ENCODE measurements around the gene LCLAT1. TPM values are rescaled to one million over a fixed set of nuclear protein-coding genes. Genes with fewer than 3 reads are reported as not detected.

Gene LCLAT1
- total RNA-seq, 1 donor from 2014 or later: 27.7 TPM

DNA sequence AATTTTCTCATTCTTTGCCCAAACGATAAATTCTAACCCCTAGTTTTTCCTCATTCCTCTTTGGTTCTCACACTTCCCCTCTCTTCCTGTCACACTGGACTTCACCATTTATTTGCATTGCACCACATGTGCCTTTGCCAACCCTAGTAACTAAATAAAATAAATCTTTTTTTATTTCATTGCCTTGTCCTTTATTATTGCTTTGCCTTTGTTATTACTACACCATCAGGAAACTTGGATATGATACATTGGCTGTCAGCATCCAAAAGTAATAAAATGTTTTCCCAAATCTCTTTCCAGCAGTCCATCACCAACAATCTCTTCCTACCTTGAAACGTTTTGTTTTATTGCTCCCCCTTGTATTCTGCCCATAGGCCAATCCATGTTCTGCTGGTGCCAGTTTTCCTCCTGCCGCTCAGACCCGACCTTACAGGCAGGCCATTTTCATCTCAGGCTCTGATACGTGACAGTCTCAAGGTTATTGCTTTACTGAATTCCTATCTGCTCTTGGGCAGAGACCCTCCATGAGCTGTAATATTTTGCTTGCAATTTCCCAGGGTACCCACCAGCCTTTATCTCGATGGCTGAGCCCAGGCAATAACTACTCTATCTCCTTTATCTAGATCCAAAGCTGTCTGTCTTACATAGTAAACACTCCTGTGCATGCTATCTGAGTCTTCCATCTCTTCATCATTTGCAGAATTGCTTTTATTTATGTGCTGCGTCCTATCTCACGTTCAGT, 19.3 kb upstream of the LCLAT1 start:
- no peaks in the 10 kb centered on the region for H3K27me3 Mint-ChIP-seq (ENCODE audit: low read depth)
- DNase-seq (ENCODE audit: low read depth, low spot score): no peak
- H3K9me3 Mint-ChIP-seq: no peaks in the 10 kb centered on the region
- no peak overlapping the region for H3K27ac Mint-ChIP-seq (ENCODE audit: unreplicated experiment)
- H3K36me3 Mint-ChIP-seq (ENCODE audit: low read depth): no peaks in the 10 kb centered on the region
- peaks cover under 1% of the 10 kb centered on the region for H3K4me1 Mint-ChIP-seq
- H3K4me3 Mint-ChIP-seq: no peak overlapping the region
- TF ChIP-seq, protein P1, sequence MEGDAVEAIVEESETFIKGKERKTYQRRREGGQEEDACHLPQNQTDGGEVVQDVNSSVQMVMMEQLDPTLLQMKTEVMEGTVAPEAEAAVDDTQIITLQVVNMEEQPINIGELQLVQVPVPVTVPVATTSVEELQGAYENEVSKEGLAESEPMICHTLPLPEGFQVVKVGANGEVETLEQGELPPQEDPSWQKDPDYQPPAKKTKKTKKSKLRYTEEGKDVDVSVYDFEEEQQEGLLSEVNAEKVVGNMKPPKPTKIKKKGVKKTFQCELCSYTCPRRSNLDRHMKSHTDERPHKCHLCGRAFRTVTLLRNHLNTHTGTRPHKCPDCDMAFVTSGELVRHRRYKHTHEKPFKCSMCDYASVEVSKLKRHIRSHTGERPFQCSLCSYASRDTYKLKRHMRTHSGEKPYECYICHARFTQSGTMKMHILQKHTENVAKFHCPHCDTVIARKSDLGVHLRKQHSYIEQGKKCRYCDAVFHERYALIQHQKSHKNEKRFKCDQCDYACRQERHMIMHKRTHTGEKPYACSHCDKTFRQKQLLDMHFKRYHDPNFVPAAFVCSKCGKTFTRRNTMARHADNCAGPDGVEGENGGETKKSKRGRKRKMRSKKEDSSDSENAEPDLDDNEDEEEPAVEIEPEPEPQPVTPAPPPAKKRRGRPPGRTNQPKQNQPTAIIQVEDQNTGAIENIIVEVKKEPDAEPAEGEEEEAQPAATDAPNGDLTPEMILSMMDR (conservative IDR thresholded peaks at IDR 0.05): no peak

DNA sequence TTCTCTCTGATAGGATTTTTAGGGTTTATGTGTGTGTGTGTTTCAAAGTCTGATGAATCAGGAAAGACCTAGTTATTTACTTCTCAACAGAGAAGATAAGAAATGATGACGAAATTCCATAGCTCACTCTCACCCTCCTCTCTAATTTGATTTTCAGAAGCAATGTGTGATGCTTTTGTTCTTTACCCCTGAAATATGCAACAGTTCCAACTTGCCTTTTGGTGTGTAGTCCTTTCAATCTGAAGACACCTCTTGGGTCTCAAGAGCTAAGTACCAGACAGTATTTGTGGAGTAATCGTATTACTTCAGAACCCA, 18.7 kb upstream of the LCLAT1 start:
- H3K36me3 Mint-ChIP-seq (ENCODE audit: low read depth): no peaks in the 10 kb centered on the region
- H3K27me3 Mint-ChIP-seq (ENCODE audit: low read depth): no peaks in the 10 kb centered on the region
- H3K27ac Mint-ChIP-seq (ENCODE audit: unreplicated experiment): no peak overlapping the region
- no peaks in the 10 kb centered on the region for H3K9me3 Mint-ChIP-seq
- H3K4me3 Mint-ChIP-seq: no peak overlapping the region
- no peaks in the 10 kb centered on the region for H3K4me1 Mint-ChIP-seq
- TF ChIP-seq, protein P1 (conservative IDR thresholded peaks at IDR 0.05): no peak
- DNase-seq (ENCODE audit: low read depth, low spot score): no peak

DNA sequence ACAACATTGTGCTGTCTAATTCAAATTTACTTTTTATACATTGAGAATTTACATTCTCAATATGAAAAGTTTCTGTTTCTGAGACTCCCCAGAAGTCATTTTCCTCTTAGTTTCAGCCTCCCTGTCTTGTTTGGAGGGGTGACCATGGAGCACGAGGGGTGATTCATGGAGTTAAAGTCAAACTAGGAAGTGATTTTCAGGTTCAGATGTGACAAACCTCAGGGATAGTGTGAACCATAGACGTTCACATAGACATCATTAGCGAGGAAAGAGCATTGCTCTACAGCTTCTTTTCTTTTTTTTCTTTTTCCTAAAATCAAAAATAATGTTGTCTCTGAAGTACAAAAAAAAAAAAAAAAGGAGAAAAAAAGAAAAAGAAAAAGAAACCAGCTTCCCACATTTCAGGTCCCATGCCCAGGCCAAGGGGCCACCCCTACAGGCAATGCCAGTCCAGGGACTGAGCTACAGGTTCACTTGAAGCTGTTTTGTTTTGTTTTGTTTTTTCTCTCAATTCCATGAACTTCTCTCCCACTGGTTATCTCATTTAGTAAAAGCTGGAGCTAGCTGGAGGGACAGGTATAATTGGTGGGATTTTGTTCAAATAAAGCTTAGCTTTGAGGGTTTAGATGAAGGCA, 18.1 kb upstream of the LCLAT1 start:
- H3K36me3 Mint-ChIP-seq (ENCODE audit: low read depth): no peaks in the 10 kb centered on the region
- TF ChIP-seq, protein P1 (conservative IDR thresholded peaks at IDR 0.05): no peak
- H3K27me3 Mint-ChIP-seq (ENCODE audit: low read depth): no peaks in the 10 kb centered on the region
- H3K9me3 Mint-ChIP-seq: no peaks in the 10 kb centered on the region
- H3K4me1 Mint-ChIP-seq: peaks cover 5% of the 10 kb centered on the region
- no peak overlapping the region for H3K27ac Mint-ChIP-seq (ENCODE audit: unreplicated experiment)
- DNase-seq (ENCODE audit: low read depth, low spot score): no peak
- H3K4me3 Mint-ChIP-seq: no peak overlapping the region

DNA sequence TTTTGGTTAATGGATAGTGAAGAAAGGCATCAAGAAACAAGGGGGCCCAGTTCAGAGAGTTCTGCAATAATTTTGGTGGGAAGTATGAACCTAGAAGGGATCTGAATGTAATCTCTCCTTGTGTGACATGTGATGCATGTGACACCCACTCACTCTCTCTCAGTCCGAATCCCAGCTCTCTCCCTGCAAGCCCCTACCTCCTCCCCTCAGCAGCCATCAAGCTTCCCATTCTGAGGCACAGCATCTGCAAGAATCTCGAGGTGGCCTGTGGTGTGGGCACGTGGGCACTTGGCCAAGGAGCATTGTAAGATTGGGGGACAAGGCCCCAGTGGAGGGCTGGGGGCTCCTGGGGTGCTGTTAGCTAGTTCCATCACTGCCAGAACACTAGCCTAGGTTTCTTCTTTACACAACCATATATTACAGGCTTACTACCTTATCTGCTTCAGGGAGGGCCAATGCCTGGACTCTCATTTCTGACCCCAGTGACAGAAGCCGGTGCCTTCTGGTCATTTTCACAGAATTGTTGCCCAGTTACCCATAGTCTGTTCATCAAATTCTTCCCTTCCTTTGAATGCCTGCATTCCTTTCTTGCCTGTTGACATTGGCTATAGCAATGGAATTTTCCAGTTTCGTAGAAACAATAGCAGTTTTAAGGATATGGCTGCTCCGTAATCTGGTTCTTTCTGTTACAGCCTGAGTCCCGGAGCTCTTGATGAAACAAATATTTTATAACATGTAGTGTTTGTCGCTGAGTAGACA, 13.3 kb upstream of the LCLAT1 start:
- Mint-ChIP-seq H3K27ac (ENCODE audit: unreplicated experiment) (no peak overlapping the region), H3K4me1 (peaks cover 20% of the 10 kb centered on the region), H3K27me3 (ENCODE audit: low read depth) (no peaks in the 10 kb centered on the region), H3K36me3 (ENCODE audit: low read depth) (no peaks in the 10 kb centered on the region), H3K9me3 (no peaks in the 10 kb centered on the region), H3K4me3 (no peak overlapping the region)
- no peak for DNase-seq (ENCODE audit: low read depth, low spot score)
- TF ChIP-seq, protein P1 (conservative IDR thresholded peaks at IDR 0.05): no peak

DNA sequence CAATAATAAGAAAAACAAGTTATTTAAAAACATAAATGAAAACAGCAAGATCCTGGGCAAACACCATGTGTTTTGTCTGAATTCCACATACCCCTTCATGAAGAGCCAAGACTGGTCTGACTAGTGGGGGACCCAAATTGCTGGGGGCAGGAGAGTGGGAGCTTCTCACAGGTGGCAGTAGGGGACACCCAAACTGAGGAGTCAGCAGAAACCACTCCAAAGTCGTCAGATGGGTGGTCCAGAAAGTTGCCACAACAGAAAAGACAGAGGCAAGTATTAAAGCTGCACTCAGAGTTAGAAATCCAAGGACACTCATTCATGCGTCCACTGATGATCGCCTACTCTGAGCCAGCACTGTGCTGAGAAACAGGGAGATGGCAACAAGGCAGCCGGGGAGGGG, 12.3 kb upstream of the LCLAT1 start:
- TF ChIP-seq, protein P1 (conservative IDR thresholded peaks at IDR 0.05): no peak
- H3K36me3 Mint-ChIP-seq (ENCODE audit: low read depth): no peaks in the 10 kb centered on the region
- no peak overlapping the region for H3K27ac Mint-ChIP-seq (ENCODE audit: unreplicated experiment)
- no peaks in the 10 kb centered on the region for H3K9me3 Mint-ChIP-seq
- no peak overlapping the region for H3K4me3 Mint-ChIP-seq
- H3K4me1 Mint-ChIP-seq: peaks cover 20% of the 10 kb centered on the region
- no peak for DNase-seq (ENCODE audit: low read depth, low spot score)
- no peaks in the 10 kb centered on the region for H3K27me3 Mint-ChIP-seq (ENCODE audit: low read depth)
